Stimulated activated CD8-positive, alpha-beta memory T cell treated with anti-CD3 and anti-CD28 coated beads, Interleukin-7, amount 100 ng/mL, for 24 hours (primary cell): ENCODE data around the gene THTPA.

Experiments used
- DNase-seq: peaks from one replicate; pipeline ENCODE4 v3.0.0-alpha.2; 2020; ENCODE audit warnings: low read depth

The THTPA gene

DNA sequence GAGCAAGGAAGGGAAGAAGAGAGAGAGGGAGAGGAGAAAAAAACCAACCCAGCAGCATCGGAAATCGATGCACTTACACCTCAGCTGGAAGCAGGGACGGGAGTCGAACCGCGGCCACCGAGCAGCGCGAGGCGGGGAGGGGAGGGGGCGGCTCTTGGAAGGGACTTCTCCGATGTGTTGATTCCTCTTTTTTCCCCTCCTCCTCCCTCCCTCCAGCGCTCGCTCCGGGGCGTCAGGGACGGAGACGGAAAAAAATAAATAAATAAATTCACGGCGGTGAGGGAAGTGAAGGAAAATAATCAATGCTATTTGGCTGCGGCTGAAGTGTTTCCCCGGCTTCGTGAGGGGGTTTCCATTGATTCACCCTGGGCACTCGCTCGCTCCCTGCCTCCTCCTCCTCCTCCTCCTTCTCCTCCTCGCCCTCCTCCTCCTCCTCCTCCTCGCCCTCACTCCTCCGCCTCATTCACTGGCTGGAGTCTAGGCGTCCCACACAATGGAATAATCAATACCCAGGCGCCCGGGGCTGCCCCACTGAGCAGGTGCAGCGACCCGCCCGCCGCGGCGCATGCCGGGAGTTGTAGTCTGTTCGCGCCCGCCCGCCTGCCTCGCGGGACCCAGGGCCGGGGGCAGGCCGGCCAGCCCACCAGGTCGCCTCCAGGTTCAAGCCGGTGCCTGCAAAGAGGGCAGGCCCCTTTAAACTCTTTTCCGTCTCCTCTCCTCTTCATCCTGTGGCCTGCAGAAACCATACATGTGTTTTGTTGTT lies 4.6 kb upstream of the THTPA start, which contains the start of gene ZFHX2:
Gene ZFHX2, minus strand, starts transcription at position 500 of the 763 bp plus-strand sequence. CDS start 16,440 bp downstream, outside the sequence.
- peak; percentile 61 for DNase-seq

DNA sequence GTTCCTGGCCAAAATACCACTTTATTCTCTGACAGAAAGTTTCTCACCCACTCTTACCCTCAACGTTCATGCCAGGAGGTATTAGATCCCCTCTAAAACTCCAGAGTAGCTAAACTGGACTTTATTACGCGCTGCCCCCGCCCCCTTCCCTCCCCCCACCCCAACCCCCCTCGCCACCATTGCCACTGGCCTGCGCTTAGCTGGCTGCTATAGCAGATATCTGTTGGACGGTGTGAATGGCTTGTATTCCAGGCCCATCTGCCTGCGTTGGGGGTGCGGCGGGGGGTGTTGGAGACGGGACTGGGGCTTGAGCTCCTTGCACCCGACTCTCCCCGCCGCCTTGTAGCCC lies 564 bp upstream of the THTPA start:
- DNase-seq, result no peak

DNA sequence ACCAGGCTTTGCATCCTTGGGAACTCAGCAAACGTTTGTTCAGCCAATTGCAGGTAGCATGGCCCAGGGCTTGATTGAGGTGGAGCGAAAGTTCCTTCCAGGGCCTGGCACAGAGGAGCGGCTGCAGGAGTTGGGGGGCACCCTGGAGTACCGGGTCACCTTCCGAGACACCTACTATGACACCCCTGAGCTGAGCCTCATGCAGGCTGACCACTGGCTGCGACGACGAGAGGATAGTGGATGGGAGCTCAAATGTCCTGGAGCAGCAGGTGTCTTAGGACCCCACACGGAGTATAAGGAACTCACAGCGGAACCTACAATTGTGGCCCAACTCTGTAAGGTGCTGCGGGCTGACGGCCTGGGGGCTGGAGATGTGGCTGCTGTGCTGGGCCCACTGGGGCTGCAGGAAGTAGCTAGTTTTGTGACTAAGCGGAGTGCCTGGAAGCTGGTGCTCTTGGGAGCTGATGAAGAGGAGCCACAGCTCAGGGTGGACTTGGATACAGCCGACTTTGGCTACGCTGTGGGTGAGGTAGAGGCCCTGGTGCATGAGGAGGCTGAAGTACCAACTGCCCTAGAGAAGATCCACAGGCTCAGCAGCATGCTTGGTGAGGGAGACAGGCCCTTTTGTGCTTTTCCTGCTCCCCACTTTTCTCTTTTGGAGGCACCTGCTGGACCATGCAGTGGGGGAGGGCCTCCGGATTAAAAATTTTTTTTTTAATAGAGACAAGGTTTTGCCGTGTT lies 799 bp downstream of the THTPA start:
- no peak for DNase-seq

DNA sequence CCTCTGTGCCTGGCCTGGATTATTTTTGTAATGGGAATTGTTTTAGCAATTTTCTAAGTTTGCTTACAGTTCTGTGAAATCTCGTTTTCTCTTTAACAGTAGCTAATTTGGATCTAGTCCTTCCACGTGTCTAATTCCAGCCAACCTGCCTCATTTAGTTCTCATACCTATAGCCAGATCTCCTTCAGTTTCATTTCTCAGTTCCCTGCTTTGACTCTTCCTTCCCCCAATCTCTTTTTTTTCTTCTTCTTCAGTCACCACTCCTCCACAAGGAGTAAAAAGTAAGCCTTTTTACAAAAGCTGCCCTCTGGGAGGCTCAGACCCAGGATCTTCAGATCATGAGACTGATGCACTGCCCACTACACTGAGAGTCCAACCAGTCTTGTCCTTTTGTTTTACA lies 1.4 kb downstream of the THTPA start:
- no peak for DNase-seq

DNA sequence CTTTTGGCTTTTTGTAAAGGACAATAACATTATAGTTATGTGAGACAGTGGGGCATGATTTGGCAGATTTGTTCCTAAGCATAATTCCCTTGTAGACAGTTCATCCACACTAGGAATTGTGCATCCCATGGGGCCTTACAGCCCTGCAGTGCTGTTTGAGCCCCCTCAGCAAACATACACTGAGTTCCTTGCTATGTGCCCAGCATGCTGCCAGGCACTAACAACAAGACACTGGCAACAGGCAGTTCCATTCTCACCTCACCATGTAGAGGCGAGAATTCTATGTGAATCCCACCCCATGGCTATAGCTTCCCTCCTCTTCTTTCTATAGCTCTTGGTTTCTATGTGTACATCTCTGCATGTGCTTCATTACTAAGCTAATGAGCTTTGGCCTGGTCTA lies 1.9 kb downstream of the THTPA start:
- DNase-seq, result no peak

DNA sequence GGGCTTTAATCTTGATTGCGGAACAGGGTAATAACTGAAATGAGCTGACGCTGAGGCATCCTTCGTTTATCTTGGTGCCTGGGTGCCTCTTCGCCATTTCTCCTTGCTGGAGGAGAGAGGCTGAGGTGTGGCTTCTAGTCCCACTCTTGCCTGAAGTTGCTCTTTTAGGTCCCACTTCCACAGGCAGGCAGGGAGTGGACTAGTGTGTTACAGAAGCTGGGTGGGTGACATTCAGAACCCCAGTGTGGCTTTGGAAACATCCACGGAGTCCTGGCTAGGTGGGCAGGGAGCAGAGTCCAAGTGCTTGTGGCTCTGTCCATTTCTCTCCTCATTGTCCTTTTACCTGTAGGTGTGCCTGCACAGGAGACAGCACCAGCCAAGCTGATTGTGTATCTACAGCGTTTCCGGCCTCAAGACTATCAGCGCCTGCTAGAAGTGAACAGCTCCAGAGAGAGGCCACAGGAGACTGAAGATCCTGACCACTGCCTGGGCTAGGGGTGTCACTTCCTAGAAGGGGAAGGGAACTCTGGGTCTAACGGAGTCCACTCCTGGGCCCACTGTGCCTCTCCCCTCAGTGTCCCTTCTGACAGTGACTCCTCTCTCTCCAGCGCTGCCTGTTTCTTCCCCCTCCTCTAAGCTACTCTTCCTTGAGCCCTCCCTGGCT lies 2.4 kb downstream of the THTPA start:
- no peak for DNase-seq

DNA sequence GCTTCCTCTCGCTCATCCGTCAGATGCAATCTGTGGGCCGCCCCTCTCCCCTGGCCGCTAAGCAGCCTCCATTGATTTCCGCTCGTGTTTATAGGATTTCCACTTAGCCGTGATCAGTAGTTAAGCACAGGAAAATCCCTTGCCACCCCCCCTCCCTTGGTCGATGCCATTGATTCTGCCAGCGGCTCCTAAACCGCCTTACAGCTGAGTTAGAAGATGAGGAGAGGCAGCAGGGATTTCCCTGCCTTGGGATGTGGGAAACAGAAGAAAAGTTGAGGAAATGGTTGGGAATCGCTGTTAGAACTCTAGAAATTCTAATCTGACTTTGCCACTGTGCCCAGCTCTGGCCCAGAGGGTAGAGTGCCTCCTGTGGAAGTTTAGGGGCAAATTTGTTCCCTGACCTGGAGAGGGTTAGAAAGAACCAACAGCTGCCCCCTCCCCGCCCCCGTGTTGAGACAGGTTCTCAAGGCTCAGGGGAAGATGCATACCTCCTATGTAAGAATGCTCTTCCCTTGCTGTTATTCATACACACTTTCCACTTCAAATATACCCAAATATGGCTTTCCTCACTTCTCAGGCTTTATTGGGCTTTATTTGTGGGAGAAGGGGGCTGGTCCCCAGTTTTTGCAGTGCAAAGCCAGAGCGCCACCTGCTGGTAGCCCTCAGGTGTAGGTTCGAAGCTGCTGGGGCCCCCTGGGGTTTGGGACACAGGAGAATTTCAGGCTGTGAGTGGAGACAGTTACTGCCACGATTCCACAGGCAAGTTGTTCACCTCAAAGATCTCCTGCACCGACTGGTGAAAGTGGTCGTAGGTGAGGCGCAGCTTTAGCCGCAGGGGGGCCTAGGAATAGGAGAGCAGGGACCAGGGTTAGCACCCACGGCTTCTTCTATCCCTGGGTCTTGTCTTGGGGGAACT lies 3.2 kb downstream of the THTPA start:
- DNase-seq, result peak; percentile 43

DNA sequence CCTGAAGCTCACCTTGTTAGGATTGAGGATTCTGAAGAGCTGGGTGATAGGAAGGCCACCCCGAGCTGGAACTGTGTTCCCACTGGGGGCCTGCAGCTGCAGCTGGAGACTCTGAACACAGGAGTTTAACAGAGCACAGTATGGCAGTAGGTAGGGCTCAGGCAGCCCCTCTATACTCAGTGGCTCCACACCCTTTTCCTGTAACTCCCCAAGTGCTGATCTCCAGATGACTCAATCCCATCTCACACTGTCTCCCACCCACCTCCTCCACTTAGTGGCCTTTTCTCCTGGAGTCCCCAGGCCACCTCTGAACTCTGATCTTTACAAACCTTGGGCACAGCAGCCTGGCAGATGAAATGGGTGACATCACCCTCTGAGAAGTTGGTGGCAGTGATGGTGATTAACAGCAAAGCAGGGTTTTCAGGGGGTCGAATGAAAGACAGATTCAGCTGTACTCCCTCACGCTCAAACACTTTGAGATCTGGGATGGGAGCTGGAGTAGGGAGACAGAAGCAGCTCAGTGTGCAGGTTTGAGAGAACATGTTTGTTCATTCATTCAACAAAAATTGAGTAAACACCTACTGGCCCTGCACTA lies 4.0 kb downstream of the THTPA start:
- DNase-seq, result no peak

DNA sequence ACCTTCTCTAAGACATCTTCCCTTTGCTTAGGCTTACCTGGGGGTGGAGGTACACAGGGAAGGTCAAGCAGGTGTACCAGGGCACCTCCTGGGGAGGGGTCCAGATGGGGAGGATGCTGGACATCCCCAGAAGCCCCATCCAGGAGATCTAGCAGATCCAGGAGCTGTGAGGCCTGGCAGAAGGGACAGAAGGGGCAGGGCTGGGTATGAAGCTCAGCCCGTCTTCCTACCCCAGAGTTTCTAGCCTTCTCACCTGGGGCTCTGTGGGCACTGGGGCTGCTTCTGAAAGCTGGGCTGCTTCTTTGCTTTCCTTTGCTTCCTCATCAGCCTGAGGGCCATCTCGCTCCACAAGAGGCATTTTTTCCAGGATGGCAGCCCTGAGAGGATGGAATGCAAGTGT lies 5.2 kb downstream of the THTPA start:
- DNase-seq, result no peak

DNA sequence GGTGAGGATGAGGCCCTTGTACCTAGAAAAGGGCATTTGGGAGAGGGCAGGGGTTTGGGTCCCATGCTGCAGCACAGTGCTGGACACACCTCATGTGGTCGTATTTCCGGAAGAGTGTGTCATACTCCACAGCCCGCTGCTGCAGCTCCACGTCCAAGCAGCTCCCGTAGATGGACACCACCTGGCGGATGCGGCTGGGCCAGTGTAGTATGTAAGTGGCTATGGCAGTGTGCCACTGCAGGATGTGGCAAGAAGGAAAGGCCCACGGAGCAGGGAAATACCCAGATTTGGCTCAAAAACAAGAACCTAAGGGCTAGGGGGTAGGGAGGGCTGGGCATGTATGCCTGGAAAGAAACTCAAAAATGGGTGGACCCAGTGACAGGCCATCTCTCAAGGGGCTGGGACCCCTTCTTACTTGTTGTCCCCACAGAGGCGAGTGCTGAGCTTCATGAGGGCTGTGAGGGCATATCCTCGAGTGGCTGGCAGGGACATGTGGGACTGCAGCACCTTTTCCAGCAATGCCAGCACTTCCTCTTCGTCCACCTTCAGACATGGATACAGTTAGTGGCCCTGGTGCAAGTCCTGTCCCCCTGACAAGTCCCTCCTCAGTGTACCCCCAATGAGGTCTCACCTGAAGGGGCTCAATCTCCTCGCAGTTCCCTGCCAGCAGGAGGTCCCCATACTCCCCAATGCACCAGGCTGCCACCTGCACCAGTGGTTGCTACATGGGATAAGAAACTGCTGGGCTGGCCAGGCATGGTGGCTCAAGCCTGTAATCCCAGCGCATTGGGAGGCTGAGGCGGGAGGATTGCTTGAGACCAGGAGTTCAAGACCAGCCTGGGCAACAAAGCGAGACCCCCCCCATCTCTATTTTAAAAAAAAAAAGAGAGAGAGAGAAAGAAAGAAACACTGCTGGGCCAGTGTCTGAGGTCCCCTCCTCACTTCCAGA lies 6.1 kb downstream of the THTPA start:
- DNase-seq, result no peak

DNA sequence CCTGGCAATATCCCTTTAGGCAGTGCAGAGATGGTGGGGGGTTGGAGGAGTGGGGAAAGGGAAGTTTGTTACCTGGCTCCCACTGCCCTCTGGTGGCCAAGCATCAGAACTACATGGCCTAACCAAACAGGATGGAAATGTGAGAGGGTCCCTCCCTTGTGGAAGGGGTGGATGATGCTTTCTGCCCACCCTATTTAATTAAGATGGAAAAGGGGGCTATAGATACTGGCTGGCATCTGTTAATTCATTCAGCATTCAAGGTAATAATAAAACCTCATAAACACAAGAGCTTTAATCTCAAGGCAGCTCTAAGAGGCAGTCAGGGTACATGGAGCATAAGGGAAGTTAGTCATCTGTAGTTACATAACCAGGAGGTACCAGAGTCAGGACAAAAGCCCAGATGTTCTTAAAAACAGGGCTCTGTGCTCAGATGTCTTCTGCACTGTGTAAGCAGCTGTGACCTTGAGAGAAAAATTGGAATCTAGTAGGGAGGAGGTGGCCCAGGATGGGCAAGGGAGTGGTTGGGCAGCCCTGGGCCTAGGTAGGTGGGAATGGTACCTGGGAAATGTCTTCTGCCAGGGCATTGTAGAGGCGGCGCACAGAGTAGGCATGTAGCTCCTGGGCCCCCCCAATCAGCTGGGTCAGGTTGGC lies 6.9 kb downstream of the THTPA start:
- DNase-seq, result peak; percentile 34

DNA sequence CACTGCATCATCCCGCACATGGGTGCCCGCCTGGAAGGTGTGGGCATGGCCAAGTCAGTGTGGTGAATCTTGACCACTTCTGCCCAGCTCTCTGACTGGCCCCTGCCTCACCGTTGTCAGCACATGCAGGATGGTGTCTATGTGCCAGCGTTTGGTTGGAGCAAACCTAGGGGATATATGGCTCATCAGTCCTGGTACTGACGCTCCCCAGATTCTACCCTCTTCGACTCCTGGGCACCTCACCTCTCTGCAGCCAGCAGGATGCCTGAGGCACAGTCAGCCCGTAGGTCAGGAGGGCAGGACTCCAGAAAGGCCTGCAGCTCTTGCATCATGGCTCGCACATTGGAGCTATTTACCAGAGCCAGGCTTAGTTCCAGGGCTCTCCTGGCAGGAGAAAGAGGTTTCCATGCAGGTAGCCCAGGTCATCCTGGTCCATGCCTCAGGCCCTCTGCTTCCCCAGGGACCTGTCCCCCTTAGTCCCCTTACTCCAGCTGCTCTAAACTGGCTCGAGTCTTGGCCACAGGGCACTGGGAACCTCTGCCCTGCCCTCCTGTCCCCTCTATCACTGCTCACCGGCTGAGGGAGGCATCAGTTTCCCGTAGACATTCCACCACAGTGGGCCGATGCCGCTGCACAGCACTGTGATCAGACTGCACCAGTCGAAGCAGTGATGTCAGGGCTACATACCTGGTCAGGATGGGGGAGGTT lies 7.6 kb downstream of the THTPA start:
- no peak for DNase-seq

DNA sequence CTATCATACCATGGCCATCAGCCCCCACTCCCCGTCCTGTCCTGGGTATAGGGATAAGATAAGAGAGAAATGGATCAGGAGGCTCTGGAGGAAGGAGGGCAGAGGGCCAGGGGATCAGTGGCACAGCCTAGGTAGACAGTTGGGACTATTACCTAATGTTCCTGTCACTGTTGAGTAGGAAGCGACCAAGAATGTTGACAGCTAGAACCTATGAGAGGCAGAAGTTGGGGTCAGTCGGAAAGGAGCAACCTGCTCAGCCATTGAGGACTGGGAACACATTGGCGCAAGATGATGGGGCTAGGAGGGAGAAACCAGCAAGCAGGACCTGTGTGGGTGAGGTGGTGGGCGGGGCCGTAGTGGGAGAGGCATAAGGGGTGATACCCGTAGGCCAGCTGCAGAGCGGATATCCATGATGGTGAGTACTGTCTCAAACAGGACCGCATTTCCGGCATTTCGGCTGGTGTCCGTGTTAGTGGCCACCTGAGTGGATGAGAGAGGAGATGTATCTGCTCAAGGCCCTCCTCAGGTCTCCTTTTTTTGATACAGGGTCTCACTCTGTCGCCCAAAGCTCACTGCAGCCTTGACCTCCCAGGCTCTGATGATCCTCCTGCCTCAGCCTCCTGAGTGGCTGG lies 8.2 kb downstream of the THTPA start:
- no peak for DNase-seq

DNA sequence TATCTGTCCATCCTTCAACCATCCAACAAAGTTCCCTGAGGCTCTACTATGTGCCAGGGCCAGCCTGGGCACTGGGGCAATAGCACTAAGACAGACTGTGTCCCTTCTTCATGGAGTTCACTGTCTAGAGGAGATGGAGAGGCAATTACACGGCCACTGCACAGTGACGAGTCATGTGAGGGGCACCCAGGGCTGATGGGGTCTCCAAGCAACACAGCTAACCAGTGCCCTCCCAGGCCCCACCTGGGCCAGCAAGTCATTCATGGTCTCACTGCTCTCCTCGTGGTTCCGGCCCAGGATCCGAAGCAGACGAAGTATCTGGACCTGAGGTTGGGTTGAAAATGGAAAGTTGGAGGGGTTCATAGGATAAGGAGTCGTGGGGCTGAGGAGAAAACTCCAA lies 8.8 kb downstream of the THTPA start:
- no peak for DNase-seq

DNA sequence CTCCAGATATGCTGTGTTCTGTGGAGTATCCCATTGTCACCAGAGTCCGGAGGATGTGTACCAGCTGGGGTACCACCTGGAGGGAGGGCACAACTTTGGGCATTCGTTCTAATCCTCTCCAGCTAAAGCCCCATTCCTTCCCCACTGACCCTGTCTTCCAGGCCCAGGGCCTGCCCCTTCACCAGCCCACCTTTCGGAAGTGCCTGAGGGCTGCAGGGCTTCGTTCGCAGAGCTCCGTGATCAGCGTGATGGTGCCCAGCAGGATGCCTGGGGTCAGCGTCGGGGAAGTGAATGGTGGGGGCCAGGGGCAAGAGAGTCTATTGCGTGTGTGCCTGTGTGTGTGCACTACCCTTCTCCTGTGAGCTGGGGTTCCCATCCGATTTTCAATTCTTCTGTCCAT lies 9.6 kb downstream of the THTPA start:
- DNase-seq, result no peak

DNA sequence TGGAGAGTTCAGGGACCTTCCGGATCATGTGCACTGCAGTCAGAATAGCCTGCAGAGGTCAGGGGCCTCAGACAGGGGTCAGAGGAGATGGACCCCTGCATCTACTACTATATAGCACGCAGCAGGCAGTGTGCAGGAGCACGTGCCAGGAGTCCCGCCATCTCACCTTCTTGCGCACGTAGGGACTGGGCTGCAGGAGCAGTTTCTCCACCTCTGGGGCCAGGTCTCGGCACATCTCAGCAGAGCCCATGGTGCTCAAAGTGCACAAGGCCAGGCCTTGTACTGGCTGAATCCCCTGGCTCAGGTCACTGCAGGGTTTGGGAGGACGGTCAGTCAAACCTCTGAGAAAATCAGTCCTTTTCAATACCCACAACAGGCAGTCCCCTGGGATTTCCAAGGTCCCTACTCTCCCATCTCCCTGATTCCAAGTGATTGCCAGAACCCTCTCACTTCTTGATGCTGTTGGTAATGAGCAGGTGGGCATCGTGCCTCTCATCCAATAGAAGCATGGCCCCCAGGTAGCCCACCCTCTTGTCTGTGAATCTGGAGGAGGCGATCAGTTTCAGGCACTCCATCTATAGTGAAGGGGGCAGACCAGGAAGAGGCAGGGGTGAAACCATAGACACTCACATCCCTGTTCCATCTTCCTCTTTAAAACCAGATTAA lies 10.2 kb downstream of the THTPA start:
- DNase-seq, result no peak

DNA sequence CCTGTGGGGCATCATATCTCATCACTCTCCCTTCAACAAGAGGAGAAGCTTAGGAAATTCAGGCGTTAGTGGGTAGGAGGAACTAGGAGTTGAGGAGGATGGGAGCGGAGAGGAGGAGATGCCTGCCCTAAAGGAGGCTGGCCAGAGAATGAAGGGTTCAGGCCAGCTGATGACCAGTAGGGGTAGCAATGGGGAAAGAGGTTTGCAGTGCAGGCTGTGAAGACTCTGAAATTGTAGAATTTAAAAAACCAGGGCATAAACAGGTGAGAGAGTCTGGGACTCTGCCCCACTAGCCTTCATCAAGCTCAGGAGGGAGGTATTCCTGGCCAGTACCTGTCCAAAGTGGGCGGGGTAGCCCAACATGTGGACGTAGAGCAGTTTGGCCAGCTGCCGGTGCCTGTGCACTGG lies 10.7 kb downstream of the THTPA start:
- no peak for DNase-seq
